ENCODE results near the gene SNRNP25. TPM values are rescaled to one million over a fixed set of nuclear protein-coding genes. Genes with fewer than 3 reads are reported as not detected.

The SNRNP25 gene
- total and polyA plus RNA-seq, 2 of the 8 experiments (the other 6 are each of a cell fraction or from before 2014, with no cell fraction given), result 53.0 to 58.4 TPM

- no peak for TF ChIP-seq CHD7 (IDR thresholded peaks at IDR 0.05; ENCODE audit: insufficient replicate concordance, low read length)
- TF ChIP-seq RBBP5 (IDR thresholded peaks at IDR 0.05; ENCODE audit: borderline replicate concordance, low read depth, low read length), result no peak
- TF ChIP-seq CBX5 (IDR thresholded peaks at IDR 0.05; ENCODE audit: low read depth, low read length), result no peak
- no peak for TF ChIP-seq JUN (IDR thresholded peaks at IDR 0.05; ENCODE audit: low read depth, low read length)
- TF ChIP-seq JUND (IDR thresholded peaks at IDR 0.05; ENCODE audit: low read length), result no peak; the same call in 1 of the 2 replicates
- TF ChIP-seq SIN3A (conservative IDR thresholded peaks at IDR 0.05 in 1 of 2, IDR thresholded peaks at IDR 0.05 in 1 of 2; ENCODE audit: low read depth in 1 of 2, low read length in 2 of 2), result peak in 1 of 2 experiments; percentile 76; a peak in 1 of 4 replicates
- no peak for TF ChIP-seq SUZ12 (IDR thresholded peaks at IDR 0.05; ENCODE audit: low read length)
- no peak for TF ChIP-seq BRCA1 (IDR thresholded peaks at IDR 0.05; ENCODE audit: low read depth, low read length)
- TF ChIP-seq SIRT6 (IDR thresholded peaks at IDR 0.05; ENCODE audit: low read length), result no peak
- TF ChIP-seq RAD21 (IDR thresholded peaks at IDR 0.05 in 1 of 2, conservative IDR thresholded peaks at IDR 0.05 in 1 of 2; ENCODE audit: low read depth in 2 of 2, low read length in 2 of 2), result peak; percentile 90 to 92
Observed at GRCh38 chr16:96935-97381, 43.3 kb downstream of the SNRNP25 start (continued).
